WTC11 (cell line): ENCODE results near the gene CIB2.

Source experiments
- CTCF ChIP-seq: fragments of 200-600 bp; IDR thresholded peaks from 2 replicates; pipeline ENCODE4 v1.8.0; 2022; ENCODE audit warnings: antibody characterized with exemption
- ELF4 ChIP-seq: sonication (generic); formaldehyde crosslinking; IDR thresholded peaks from 2 replicates; pipeline ENCODE4 v1.8.1; 2022; ENCODE audit warnings: low read depth, mild to moderate bottlenecking, moderate library complexity, missing genetic modification reagents

GRCh38 chr15:78088773-78089080 is 42.5 kb downstream of the CIB2 start:
- no peak for TF ChIP-seq CTCF
- TF ChIP-seq ELF4, result no peak
